GM21390 (cell line): Measurements from ENCODE around the gene BACH2.

Source experiments
- ATAC-seq: cut with Tn5 transposase; IDR thresholded peaks from one replicate; pipeline ENCODE4 v1.9.1; 2021; ENCODE audit not compliant: unreplicated experiment

BACH2 gene

DNA sequence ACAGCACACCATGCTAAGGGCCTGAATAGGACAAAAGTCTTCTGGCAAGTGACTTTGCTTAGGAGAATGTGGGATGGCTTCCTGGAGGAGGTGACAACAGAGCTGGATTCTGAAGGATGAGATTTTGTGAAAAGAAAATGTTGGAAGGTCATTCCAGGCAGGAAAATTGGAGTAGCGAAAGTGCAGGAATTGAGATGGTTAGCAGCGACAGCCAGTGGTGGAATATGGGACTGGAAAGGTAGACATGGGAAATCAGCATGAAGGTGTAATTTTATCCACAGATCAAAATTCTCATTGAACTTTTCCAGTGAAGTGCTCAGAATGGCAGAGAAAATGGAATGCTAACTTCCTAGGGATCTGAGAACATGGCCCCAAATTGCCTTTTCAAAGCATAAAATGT lies 5.7 kb upstream of the BACH2 start:
- ATAC-seq: no peak

DNA sequence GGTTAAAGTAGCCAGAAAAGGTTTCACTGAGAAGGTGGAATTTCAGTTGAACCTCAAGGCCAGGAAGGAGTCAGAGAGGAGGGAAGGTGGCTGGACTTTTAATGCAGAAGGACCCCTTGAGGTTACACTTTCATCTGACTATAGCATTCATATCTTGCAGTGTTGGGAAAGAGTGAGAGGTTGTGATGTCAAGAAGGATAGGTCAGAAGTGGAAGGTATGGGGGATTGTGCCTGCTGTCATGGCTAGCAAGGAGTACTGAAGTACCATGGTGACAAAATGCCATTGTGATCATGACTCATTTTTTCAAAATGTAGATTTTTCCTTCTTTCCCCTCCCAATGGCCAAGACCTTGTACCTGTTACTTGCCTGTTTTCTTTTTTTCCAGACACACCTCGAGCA lies 5.2 kb upstream of the BACH2 start:
- no peak for ATAC-seq

GRCh38 chr6:90298459-90299053 lies 1.9 kb upstream of the BACH2 start:
- no peak for ATAC-seq

DNA sequence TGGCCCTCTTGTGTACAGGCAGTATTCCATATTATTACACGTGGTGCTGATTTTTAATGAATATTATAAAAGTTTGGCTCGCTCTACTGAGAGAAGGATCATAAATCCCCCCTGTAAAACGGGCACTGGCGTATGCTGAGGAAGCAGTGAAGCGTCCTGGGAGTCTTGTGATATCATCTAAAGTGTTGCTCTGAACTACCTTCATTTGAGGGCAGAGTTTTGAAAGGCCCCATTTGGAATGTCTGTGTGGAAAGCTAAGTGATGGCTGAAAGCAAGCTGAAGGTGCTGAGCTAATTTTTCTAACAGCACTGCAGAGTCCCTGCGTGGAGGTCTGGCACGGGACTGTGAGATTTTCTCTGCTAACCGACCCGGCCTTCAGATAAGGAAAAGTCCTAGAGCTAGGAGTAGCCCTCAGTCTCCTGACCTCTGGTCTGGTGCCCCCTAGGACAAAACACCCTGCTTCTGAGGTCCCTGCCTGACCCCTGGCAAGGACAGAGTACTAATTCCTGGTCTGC lies 1.3 kb upstream of the BACH2 start:
- no peak for ATAC-seq

DNA sequence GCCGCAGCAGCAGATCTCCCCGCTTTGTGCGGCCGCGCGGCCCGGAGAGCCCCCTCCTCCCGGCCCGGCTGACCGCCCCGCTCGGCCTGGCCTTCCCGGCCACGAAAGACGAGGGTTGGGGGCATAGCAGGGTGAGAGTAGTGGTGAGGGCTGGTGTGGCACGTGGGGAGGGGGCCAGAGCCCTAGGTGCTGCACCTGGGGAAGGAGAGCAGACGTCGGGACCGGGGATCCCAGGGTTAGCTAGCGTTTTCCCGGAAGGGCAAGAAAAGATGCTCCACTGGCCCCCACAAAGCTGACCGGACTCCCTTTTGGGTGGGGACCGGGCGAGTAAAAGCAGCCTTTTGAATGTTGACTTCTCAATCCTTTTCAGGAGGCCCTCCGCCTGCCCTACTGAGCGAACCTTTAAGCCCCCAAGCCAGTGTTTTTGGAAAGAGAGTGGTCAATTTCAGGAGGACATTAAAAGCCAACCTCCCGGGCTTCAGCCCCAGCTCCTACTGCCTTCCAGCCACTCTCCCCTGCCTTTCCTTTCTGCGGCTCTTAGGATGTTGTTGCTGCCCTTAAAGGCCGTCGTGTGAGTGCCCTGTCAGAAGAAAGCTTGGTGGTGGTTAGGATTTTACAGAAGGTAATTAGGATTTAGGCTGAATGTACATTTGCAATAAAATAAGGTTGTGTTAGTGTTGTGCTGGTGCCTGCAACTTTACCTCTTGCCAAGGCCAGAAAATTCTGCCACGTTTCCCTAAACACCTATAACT lies 648 bp upstream of the BACH2 start:
- no peak for ATAC-seq

- no peak for ATAC-seq
Observed at GRCh38 chr6:90295854-90296340, 746 bp downstream of the BACH2 start.

DNA sequence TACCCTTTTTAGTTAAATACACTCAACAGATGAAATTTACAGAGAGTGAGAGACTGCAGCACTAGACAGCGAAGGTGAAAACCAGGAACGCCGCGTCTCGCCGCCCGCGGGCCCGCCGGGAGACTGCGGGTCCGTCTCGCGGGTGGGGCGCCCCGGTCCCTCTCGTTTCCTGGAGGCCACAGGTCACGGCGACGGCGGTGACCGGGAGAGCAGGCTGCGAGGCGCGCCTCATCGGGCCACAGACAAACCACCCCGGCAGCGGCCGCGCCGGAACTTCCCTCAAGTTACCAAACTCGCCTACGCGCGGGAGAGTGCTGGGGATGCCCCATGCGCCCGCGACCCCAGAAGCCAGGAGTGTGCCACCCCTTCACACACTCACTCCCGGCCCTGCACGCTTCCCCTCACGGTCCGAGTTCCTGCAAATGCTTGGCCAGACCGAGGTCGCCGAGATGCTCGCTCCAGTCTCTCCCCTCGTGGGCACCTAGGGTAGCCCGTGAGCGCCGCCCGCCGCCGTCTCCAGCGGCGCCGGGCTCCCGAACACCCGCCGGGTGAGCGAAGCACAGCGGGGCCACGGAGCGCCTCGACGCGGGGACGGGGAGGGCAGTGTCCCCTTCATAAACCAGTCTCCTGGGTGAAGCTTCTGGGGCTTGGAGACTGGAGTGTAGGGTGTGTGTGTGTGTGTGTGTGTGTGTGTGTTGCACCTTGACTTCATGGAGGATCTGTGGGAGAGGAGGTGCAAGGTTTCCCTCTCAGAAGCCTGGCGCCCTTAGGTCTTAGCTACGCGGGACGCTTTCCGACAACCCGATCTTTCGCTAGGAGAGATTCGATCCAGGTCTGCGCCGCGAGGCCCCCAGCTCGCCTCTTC lies 1.4 kb downstream of the BACH2 start:
- no peak for ATAC-seq

GRCh38 chr6:90294614-90294988 lies 2.0 kb downstream of the BACH2 start:
- ATAC-seq: no peak

- ATAC-seq: no peak
Observed at GRCh38 chr6:90294008-90294511, 2.6 kb downstream of the BACH2 start.

- ATAC-seq: no peak
Observed at GRCh38 chr6:90293319-90293953, 3.2 kb downstream of the BACH2 start.

DNA sequence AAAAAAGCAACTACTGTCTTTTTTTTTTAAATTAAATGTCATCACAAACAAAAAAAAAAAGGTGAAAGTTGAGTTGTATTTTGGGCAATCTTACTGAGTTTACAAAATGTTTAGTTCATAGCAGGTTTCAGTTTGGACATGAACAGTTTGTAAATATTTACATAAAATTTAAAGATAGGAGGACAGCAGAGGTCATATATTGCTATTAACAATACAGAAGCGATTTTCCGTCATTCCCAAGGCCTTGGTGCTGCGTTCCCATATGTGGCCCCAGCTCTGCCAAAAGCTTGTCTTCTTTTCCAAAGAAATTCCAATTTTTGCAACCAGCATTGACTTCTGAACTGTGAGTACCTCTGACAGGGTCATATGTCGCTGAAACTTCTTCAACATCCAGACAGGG lies 5.1 kb downstream of the BACH2 start:
- ATAC-seq: no peak

DNA sequence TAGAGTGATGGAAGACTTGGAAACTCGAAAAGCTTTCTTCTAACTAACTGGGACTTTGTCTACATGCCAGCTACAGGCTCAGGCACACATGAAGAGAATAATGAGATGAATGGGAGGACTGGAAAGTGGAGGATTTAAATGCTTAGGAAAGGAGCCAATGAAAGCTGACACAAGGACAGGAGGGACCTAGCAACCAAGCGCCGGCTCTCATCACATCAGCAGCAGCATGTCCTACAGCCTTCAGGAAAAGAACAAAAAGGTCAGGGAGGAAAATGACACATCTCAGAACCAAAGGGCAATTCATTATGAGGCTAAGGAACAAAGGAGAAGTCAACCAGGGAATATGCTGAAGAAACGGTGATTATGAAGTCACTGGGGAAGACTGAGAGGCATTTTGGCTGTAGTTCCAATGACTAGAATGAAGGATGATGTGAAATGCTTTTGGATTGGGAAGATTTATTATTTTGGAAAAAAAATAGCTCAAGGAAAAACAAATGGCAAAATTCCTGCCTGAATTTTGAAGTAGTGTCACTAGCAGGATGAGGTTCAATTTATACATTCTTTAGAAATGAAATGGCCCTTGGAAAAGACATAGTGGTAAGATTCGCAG lies 5.7 kb downstream of the BACH2 start:
- ATAC-seq: no peak

DNA sequence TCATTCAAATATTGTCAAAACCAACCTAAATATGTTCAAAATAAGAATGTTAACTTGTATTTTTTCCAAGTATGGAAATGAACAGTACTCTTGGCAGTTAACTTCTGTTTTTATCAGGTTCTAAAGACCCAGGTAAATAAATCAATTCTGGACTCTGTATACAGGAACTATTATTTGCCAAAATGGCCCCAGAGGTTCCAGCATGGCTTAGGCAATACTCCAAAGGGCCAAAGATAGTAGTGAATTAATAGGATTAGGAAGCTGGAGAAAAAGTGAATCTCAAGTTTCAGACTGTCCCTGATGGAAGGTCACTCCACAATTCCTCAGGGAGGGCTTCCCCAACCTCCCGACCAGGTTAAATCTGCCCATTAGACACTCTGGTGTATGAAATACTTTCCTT lies 6.7 kb downstream of the BACH2 start:
- ATAC-seq: no peak

- no peak for ATAC-seq
Observed at GRCh38 chr6:90288404-90288803, 8.2 kb downstream of the BACH2 start.

DNA sequence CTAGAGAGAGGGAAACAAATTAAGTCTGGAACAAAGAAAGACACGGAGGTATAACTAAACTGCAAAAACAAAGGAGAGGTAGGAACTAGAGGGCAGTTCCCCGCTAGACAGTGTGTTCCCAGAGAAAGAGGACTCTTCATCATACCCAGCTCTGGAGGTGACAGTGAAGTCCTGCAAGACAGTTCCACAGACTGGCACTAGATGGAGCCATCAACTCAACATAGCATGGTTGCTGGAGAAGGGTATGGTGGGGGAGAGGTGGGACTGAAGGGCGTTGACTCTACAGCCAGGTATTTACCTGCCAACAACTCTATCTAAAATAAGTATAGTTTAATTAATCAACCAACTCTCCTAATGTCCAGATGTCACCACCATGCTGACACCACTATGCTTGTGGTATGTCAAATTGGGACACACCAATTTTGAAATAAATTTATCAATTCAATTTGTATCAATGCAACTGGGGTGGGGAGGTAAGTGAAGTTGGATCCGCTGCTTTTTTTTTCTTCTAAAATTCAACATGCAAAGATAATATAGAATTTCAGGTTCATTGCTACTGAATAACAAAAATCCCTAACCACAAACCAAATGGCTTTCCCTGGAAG lies 9.7 kb downstream of the BACH2 start:
- ATAC-seq: no peak

DNA sequence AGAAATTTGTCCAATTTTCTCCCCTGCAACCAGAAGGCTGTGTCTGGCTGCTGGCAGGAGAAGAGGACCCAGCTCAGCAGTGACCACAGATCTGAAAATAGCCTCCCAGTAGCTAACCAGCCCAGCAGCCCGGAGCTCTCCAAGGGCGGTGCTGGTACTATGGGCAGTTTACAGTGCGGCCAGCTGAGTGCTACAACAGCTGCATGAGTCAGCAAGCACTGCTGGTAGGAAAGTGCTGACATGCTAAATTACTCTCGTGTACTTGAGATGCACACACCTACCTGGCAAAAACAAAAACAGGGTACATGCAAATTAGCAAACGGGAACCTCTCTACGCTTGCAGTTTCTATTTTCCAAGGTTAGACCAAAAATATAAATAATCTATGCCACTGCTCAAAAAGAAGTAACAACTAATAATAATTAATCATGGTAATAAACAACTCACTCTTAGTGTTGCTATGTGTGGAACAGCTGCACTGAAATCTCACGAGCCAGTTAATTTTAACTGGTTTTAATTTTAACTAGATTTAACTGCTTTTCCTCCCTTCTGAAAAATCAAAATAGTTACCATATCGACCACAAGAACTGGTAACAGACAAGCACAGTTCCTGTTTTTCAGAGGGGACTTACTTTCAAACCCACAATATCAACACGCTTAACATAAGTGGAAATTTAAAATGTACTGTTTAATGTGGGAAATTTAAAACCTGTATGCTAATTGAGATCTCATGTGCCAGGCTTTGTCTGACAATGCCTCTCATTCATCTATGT lies 10.8 kb downstream of the BACH2 start:
- peak; percentile 65 for ATAC-seq

DNA sequence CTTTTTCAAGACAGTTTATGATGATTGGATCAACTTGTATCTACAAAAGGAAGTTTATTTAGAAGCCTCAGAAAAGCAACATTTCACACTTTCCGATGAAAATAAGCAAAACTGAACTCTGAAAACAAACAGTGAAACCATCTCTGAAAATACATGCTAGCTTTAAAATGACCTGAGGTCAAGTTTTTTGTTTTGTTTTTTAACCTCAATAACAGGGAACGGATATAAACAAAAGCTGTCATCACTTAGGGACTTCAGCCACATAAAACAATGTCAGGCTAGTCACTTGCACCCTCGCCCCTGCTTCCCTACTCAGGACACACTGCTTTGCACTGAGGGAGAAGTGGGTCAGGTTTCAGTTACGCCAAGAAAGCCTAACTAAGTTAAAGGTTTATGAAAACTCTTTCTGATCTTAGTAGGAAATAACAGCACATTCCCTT lies 11.6 kb downstream of the BACH2 start:
- ATAC-seq: peak; percentile 46

DNA sequence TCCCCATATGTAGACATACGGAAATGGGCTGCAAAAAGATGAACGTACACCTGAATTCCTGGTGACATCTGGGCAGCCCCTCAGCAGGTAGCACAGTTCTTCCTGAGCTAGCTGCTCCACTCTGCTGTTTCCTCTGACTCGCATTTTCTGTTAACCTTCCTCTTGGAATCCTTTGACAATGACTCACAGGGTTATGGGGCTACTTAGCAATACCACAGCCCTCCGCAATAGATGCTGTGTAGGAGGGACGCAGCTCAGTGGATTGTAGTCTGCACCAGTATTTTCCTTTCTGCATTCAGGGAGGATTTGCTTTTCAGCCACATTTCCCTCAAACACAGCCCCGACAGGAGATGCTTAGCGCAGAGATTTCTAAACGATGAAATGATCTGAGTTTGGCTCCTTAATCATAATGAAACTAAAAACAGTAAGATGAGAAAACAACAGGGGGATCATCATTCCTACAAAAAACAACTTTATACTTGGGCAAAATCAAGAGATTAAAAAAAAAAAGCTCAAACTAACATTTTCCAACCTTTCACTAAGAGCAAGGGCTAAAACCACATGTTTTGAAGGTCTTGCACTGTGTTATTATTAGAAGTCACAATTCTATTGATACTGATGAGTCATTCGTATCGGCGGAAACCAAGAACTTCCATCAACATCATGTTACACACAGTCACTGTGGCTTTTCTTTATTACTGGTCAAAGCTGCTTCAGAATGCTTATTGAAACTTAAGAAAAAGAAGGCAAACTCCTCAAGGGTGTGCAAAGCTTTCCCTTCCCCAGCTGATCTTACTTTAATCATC lies 12.2 kb downstream of the BACH2 start:
- ATAC-seq: peak; percentile 88
